Naive thymus-derived CD4-positive, alpha-beta T cell (primary cell): Measurements from ENCODE around the gene EPS8L3. TPM values are rescaled to one million over a fixed set of nuclear protein-coding genes. Genes with fewer than 3 reads are reported as not detected.

Experiments used
- ATAC-seq: fragments of 150-1000 bp; cut with Tn5 transposase; 2 replicates; pipeline ENCODE4 v1.10.0; 2021; ENCODE audit warnings: mild to moderate bottlenecking, moderate library complexity
- CTCF ChIA-PET: fragments of 350-600 bp; sonication (Branson Sonifier 250); formaldehyde crosslinking; loops from one replicate; lab custom pipeline; 2021; ENCODE audit warnings: antibody characterized with exemption; lab: Charles Lee
- POLR2A ChIA-PET: fragments of 350-600 bp; sonication (Branson Sonifier 250); formaldehyde crosslinking; loops from one replicate; lab custom pipeline; 2021; ENCODE audit warnings: antibody characterized with exemption, inconsistent platforms; lab: Charles Lee
- DNase-seq, 9 donors: peaks; one replicate each; pipeline versions ENCODE4 v3.0.0 to v3.0.0-alpha.2; 2020 to 2022; ENCODE audit warnings: mixed read lengths in 1 of 9
- H3K27ac ChIP-seq: one replicate; pipeline ENCODE4 v1.7.0; 2013; ENCODE audit warnings: mild to moderate bottlenecking, low read depth, low read length, moderate library complexity
- H3K27me3 ChIP-seq, 2 donors: one replicate each; pipeline ENCODE4 v1.7.0; 2013; ENCODE audit warnings: low read length in 2 of 2, mild to moderate bottlenecking in 2 of 2, moderate library complexity in 2 of 2; ENCODE audit not compliant: control insufficient read depth in 2 of 2, insufficient read depth in 2 of 2
- H3K36me3 ChIP-seq, 3 experiments: 1 replicate in 2 of 3; 2 replicates in 1 of 3; pipeline ENCODE4 v1.7.0; 2013; ENCODE audit warnings: low read length in 3 of 3, mild to moderate bottlenecking in 3 of 3, moderate library complexity in 1 of 3; ENCODE audit not compliant: insufficient read depth in 3 of 3, control insufficient read depth in 2 of 3
- H3K4me1 ChIP-seq, 2 donors: one replicate each; pipeline ENCODE4 v1.7.0; 2013; ENCODE audit warnings: low read length in 2 of 2, mild to moderate bottlenecking in 2 of 2, moderate library complexity in 1 of 2; ENCODE audit not compliant: control insufficient read depth in 2 of 2, insufficient read depth in 2 of 2
- H3K4me3 ChIP-seq: 2 replicates; pipeline ENCODE4 v1.7.0; 2013; ENCODE audit warnings: mild to moderate bottlenecking, low read length
- H3K9me3 ChIP-seq, 3 experiments: 1 replicate in 2 of 3; 2 replicates in 1 of 3; pipeline ENCODE4 v1.7.0; 2013; ENCODE audit warnings: low read length in 3 of 3; ENCODE audit not compliant: control insufficient read depth in 2 of 3
- H3K27ac Mint-ChIP-seq, 9 donors: one replicate each; pipeline ENCODE4 v1.8.0; 2020 to 2022; ENCODE audit warnings: mixed read lengths in 9 of 9, mild to moderate bottlenecking in 8 of 9, moderate library complexity in 5 of 9, inconsistent platforms in 2 of 9
- H3K27me3 Mint-ChIP-seq, 5 donors: one replicate each; pipeline ENCODE4 v1.8.0; 2021 to 2022; ENCODE audit warnings: mixed read lengths in 5 of 5, mild to moderate bottlenecking in 1 of 5
- H3K36me3 Mint-ChIP-seq, 5 donors: one replicate each; pipeline ENCODE4 v1.8.0; 2020 to 2022; ENCODE audit warnings: mixed read lengths in 5 of 5, mild to moderate bottlenecking in 3 of 5, inconsistent platforms in 1 of 5
- H3K4me1 Mint-ChIP-seq, 7 donors: one replicate each; pipeline ENCODE4 v1.8.0; 2020 to 2022; ENCODE audit warnings: mixed read lengths in 7 of 7, mild to moderate bottlenecking in 3 of 7, inconsistent platforms in 1 of 7
- H3K4me3 Mint-ChIP-seq, 10 donors: one replicate each; pipeline ENCODE4 v1.8.0; 2020 to 2022; ENCODE audit warnings: mild to moderate bottlenecking in 10 of 10, mixed read lengths in 10 of 10, moderate library complexity in 6 of 10, inconsistent platforms in 2 of 10
- H3K9me3 Mint-ChIP-seq, 11 donors: one replicate each; pipeline ENCODE4 v1.8.0; 2020 to 2022; ENCODE audit warnings: mixed read lengths in 11 of 11, mild to moderate bottlenecking in 4 of 11, inconsistent platforms in 1 of 11, moderate library complexity in 1 of 11
- intact Hi-C, 2 donors: fragments of 100-400 bp; cut with micrococcal nuclease; formaldehyde crosslinking; loops; one replicate each; pipeline ENCODE4 v1.15.1; 2023
- polyA plus RNA-seq, 2 donors: library from polyadenylated mRNA; unstranded; fragments of 300-500 nt; fragmentation: Illumina TruSeq; gene quantifications; one replicate each; pipeline ENCODE4 v1.2.3, GENCODE V29; 2021
- total RNA-seq, 6 experiments: library from RNA in 5 of 6; stranded (reverse) in 5 of 6; gene quantifications; 1 replicate in 5 of 6; 2 replicates in 1 of 6; pipeline ENCODE4 v1.2.3 and lab custom pipeline; 2021 to 2026

EPS8L3 gene
- total and polyA plus RNA-seq, 7 experiments from 2014 or later = not detected

DNA sequence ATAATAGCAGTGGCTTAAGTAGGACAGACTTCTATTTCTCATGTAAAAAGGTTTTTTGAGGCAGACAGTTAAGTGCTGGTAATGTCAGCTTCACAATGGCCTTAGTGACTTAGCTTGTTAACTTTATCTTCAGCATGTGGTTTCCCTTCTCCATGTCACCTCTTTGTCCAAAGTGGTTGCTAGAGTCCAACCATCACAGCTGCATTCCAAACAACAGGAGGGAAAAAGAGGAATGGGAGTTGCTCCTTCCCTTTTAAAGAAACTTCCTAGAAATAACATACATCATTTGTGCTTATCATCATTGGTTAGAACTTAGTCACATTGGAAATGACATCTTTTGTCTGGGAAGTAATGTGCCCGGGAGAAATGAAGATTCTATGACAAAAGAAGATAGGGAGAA lies 41.8 kb downstream of the EPS8L3 start:
- no peak overlapping the region for H3K27ac Mint-ChIP-seq
- no peaks in the 10 kb centered on the region for H3K36me3 ChIP-seq
- ChIA-PET CTCF (no interaction called here), POLR2A (interaction anchor here (1.2 kb wide), 1 partner anchor 80 kb away, joined by 7 read pairs; no protein-coding TSS in a partner anchor)
- ATAC-seq = no peak
- H3K27ac ChIP-seq = no peak overlapping the region
- DNase-seq = no peak
- no peak overlapping the region for H3K4me3 ChIP-seq
- intact Hi-C loops = no loop called here
- no peaks in the 10 kb centered on the region for H3K4me1 ChIP-seq
- no peaks in the 10 kb centered on the region for H3K9me3 ChIP-seq
- no peaks in the 10 kb centered on the region for H3K36me3 Mint-ChIP-seq
- no peaks in the 10 kb centered on the region for H3K27me3 ChIP-seq
- H3K9me3 Mint-ChIP-seq = no peaks in the 10 kb centered on the region
- no peak overlapping the region for H3K4me3 Mint-ChIP-seq
- H3K27me3 Mint-ChIP-seq = peaks cover 0 to 15% (median 0%) of the 10 kb centered on the region in 5 donors
- no peaks in the 10 kb centered on the region for H3K4me1 Mint-ChIP-seq

DNA sequence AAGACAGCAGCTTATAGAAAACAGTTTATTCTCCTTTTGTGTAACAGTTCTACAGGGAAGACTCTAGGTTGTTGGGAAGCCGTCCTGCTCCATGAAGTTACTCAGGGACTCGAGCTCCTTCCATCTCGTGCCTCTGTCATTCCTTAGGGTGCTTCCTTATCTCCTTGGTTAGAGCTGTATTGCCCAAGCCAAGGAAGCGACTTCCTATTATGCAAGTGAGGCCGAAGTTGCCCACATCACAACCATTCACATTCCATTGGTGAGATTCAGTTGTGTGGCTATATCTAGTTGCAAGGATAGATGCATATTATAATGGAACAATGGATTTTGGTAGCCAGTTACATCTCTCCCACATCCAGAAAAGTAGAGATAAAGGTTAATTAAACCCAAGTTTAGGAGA lies 42.7 kb downstream of the EPS8L3 start:
- H3K36me3 ChIP-seq = no peaks in the 10 kb centered on the region
- H3K27me3 ChIP-seq = no peaks in the 10 kb centered on the region
- Mint-ChIP-seq H3K4me3 (no peak overlapping the region), H3K36me3 (peaks cover 0 to 5% (median 0%) of the 10 kb centered on the region in 5 donors), H3K4me1 (no peaks in the 10 kb centered on the region), H3K9me3 (no peaks in the 10 kb centered on the region), H3K27ac (no peak overlapping the region), H3K27me3 (peaks cover 0 to 15% (median 0%) of the 10 kb centered on the region in 5 donors)
- H3K4me1 ChIP-seq = no peaks in the 10 kb centered on the region
- H3K9me3 ChIP-seq = no peaks in the 10 kb centered on the region
- no peak overlapping the region for H3K27ac ChIP-seq
- POLR2A ChIA-PET = no interaction called here
- CTCF ChIA-PET = interaction anchor here (0.8 kb wide), 1 partner anchor 263 kb away, joined by 3 read pairs; no protein-coding TSS in a partner anchor
- H3K4me3 ChIP-seq = no peak overlapping the region
- no peak for ATAC-seq
- no peak for DNase-seq
- intact Hi-C loops = no loop called here

DNA sequence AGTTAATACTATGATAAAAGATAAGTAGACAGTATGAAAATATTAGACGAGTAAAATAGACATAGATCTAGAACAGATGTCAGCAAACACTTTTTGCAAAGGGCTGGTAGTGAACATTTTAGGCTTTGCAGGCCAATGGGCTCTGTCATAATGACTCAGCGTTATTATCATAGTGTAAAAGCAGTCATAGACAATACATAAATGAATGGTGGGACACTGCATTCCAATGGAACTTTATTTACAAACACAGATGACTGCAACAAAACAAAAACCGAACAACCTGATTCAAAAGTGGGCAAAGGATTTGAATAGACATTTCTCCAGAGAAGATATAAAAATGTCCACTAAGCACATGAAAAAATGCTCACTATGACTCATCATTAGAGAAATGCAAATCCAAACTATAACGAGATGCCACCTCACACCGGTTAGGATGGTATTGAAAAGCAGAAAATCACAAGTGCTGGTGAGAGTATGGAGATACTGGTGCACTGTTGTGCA lies 44.3 kb downstream of the EPS8L3 start:
- no peak for DNase-seq
- ChIA-PET POLR2A (no interaction called here), CTCF (no interaction called here)
- no peak overlapping the region for H3K4me3 Mint-ChIP-seq
- no peaks in the 10 kb centered on the region for H3K9me3 Mint-ChIP-seq
- intact Hi-C loops = no loop called here
- Histone ChIP-seq H3K9me3 (no peaks in the 10 kb centered on the region), H3K36me3 (no peaks in the 10 kb centered on the region), H3K4me1 (no peaks in the 10 kb centered on the region), H3K4me3 (no peak overlapping the region), H3K27ac (no peak overlapping the region), H3K27me3 (no peaks in the 10 kb centered on the region)
- H3K27ac Mint-ChIP-seq = no peak overlapping the region
- H3K4me1 Mint-ChIP-seq = no peaks in the 10 kb centered on the region
- peaks cover 8 to 19% (median 10%) of the 10 kb centered on the region in 5 donors for H3K27me3 Mint-ChIP-seq
- no peak for ATAC-seq
- peaks cover 0 to 5% (median 0%) of the 10 kb centered on the region in 5 donors for H3K36me3 Mint-ChIP-seq

DNA sequence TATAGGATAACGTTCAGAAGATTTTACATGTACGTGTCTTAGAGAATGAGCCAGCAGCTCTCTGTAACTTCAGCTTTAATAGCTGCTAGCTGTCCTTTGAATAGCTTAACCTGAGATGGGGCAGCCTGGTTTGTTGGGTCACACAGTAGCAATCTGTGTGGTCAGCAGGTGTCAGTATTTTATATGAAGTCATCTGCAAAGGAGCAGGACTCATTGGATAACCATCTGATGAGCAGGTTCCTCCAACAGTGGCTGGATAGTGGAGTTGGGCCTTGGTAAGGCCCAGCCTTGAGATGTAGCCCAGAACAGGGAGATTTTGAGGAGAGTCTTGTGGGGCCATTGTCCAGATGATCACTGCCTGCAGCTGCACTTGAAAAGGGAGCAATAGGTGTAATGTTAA lies 45.2 kb downstream of the EPS8L3 start:
- no peaks in the 10 kb centered on the region for H3K36me3 ChIP-seq
- no peaks in the 10 kb centered on the region for H3K9me3 Mint-ChIP-seq
- no peaks in the 10 kb centered on the region for H3K4me1 Mint-ChIP-seq
- no peak overlapping the region for H3K27ac Mint-ChIP-seq
- no peak for ATAC-seq
- no peaks in the 10 kb centered on the region for H3K27me3 ChIP-seq
- H3K27ac ChIP-seq = no peak overlapping the region
- H3K4me3 Mint-ChIP-seq = no peak overlapping the region
- ChIA-PET CTCF (no interaction called here), POLR2A (no interaction called here)
- no peak for DNase-seq
- peaks cover 0 to 5% (median 0%) of the 10 kb centered on the region in 5 donors for H3K36me3 Mint-ChIP-seq
- H3K27me3 Mint-ChIP-seq = peaks cover 14 to 28% (median 17%) of the 10 kb centered on the region in 5 donors
- no peak overlapping the region for H3K4me3 ChIP-seq
- no peaks in the 10 kb centered on the region for H3K9me3 ChIP-seq
- intact Hi-C loops = no loop called here
- no peaks in the 10 kb centered on the region for H3K4me1 ChIP-seq

DNA sequence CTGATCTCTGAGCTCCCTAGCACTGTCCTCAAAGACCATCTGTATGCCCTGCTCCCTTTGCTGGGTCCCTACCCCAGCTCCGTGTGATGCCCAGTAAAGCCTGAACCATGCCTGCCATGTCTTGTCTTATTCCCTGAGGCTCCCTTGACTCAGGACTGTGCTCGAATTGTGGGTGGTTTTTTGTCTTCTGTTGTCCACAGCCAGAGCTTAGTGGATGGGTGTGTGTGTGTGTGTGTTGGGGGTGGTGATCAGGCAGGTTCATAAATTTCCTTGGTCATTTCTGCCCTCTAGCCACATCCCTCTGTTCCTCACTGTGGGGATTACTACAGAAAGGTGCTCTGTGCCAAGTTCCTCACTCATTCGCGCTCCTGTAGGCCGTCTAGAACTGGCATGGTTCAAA lies 46.0 kb downstream of the EPS8L3 start:
- H3K27me3 Mint-ChIP-seq = peaks cover 18 to 30% (median 20%) of the 10 kb centered on the region in 5 donors
- no peaks in the 10 kb centered on the region for H3K4me1 ChIP-seq

DNA sequence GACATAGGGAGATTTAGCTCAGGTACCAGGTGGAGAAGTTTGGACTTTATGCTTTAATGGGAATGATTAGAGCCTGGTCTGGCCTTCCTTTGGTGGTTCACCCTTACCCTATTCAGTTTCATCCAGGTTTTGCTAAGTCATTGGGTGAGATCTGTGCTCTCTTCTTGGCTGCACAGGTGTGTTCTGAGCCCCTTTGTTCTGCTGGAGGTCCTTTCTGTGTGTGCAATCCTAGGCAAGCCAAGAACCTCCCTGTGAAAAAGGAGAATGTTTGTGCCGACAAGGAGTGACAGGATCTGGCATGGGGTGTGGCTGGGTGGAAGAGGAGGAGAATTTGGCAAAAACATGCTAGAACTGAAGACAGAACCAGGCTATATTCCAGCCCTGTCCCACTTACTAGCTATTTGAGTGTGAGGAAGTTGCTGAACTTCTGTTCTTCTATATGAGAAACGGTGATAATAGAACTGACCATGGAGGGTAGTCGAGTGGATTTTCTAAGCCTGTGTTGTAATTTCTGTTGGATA lies 47.1 kb downstream of the EPS8L3 start:
- no peaks in the 10 kb centered on the region for H3K9me3 ChIP-seq
- H3K4me3 ChIP-seq = no peak overlapping the region
- Mint-ChIP-seq H3K4me3 (no peak overlapping the region), H3K27ac (no peak overlapping the region), H3K27me3 (peaks cover 18 to 30% (median 20%) of the 10 kb centered on the region in 5 donors), H3K36me3 (peaks cover 0 to 5% (median 0%) of the 10 kb centered on the region in 5 donors), H3K9me3 (no peaks in the 10 kb centered on the region), H3K4me1 (peaks cover 0 to 3% (median 0%) of the 10 kb centered on the region in 7 donors)
- no peak overlapping the region for H3K27ac ChIP-seq
- H3K27me3 ChIP-seq = no peaks in the 10 kb centered on the region
- H3K4me1 ChIP-seq = no peaks in the 10 kb centered on the region
- intact Hi-C loops = no loop called here
- ChIA-PET POLR2A (no interaction called here), CTCF (no interaction called here)
- H3K36me3 ChIP-seq = no peaks in the 10 kb centered on the region
- DNase-seq (no peak), ATAC-seq (no peak)

More for the DNA sequence above, 46.0 kb downstream of the EPS8L3 start:
- Histone ChIP-seq H3K27ac (no peak overlapping the region), H3K4me3 (no peak overlapping the region), H3K27me3 (no peaks in the 10 kb centered on the region), H3K9me3 (no peaks in the 10 kb centered on the region), H3K36me3 (no peaks in the 10 kb centered on the region)
- ChIA-PET POLR2A (no interaction called here), CTCF (interaction anchor here (0.8 kb wide), 1 partner anchor 56 kb away, joined by 3 read pairs; no protein-coding TSS in a partner anchor)
- no peaks in the 10 kb centered on the region for H3K9me3 Mint-ChIP-seq
- DNase-seq = no peak
- no peak for ATAC-seq
- peaks cover 0 to 5% (median 0%) of the 10 kb centered on the region in 5 donors for H3K36me3 Mint-ChIP-seq
- H3K4me1 Mint-ChIP-seq = no peaks in the 10 kb centered on the region
- no peak overlapping the region for H3K4me3 Mint-ChIP-seq
- intact Hi-C loops = no loop called here
- H3K27ac Mint-ChIP-seq = peak overlapping the region in 2 of 9 donors; percentile 51 to 67

DNA sequence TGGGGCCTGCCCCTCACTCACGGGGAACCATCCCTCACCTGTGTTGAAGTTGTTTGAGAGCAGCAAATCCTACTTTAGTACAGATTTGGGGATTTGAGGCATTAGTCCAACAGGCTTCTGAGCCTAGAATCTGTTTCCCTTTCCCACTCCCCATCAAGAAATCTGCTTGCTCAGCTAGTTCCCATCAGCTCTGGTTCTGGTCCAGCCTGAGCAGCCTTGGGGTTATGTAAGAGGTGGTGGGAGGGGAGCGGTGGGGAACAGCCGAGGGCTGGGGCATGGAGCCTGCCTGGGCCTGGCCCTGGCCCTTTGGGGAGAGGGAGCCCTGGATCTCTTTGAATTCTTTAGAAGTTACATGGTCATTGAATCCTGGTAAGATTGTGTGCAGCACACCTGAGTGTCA lies 47.6 kb downstream of the EPS8L3 start:
- CTCF ChIA-PET = no interaction called here
- H3K4me3 Mint-ChIP-seq = no peak overlapping the region

More for the DNA sequence above, 47.6 kb downstream of the EPS8L3 start:
- no peaks in the 10 kb centered on the region for H3K9me3 Mint-ChIP-seq
- POLR2A ChIA-PET = no interaction called here
- Histone ChIP-seq H3K4me3 (no peak overlapping the region), H3K36me3 (no peaks in the 10 kb centered on the region), H3K27ac (no peak overlapping the region), H3K27me3 (no peaks in the 10 kb centered on the region), H3K9me3 (no peaks in the 10 kb centered on the region), H3K4me1 (no peaks in the 10 kb centered on the region)
- H3K36me3 Mint-ChIP-seq = peaks cover 0 to 5% (median 0%) of the 10 kb centered on the region in 5 donors
- ATAC-seq (no peak), DNase-seq (no peak)
- peaks cover 0 to 3% (median 0%) of the 10 kb centered on the region in 7 donors for H3K4me1 Mint-ChIP-seq
- H3K27me3 Mint-ChIP-seq = peaks cover 18 to 30% (median 20%) of the 10 kb centered on the region in 5 donors
- no peak overlapping the region for H3K27ac Mint-ChIP-seq
- intact Hi-C loops = no loop called here
